ENCODE measurements around the gene C19orf33.

DNA sequence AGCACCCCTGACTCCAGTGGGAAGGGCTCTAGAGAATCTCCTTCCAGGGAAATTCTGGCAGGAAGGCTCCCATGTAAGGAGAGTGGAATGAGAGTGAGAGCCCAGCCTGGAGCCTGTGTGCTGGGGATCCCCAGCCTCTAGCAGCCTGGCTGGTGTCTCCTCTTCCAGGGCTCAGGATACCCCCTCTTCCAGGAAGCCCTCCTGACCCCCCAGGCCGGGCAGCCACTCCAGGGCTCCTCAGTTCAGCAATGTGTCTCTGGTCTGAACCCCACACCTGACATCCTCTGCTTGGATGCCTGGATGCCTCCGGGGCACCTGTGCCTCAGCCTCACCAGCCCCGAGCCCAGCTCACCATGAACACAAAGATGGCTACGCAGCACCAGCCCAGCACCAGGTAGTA lies 3.0 kb downstream of the C19orf33 start:
- TF ChIP-seq POLR2A (IDR thresholded peaks at IDR 0.05): no peak
- TF ChIP-seq, protein P1, sequence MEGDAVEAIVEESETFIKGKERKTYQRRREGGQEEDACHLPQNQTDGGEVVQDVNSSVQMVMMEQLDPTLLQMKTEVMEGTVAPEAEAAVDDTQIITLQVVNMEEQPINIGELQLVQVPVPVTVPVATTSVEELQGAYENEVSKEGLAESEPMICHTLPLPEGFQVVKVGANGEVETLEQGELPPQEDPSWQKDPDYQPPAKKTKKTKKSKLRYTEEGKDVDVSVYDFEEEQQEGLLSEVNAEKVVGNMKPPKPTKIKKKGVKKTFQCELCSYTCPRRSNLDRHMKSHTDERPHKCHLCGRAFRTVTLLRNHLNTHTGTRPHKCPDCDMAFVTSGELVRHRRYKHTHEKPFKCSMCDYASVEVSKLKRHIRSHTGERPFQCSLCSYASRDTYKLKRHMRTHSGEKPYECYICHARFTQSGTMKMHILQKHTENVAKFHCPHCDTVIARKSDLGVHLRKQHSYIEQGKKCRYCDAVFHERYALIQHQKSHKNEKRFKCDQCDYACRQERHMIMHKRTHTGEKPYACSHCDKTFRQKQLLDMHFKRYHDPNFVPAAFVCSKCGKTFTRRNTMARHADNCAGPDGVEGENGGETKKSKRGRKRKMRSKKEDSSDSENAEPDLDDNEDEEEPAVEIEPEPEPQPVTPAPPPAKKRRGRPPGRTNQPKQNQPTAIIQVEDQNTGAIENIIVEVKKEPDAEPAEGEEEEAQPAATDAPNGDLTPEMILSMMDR (IDR thresholded peaks at IDR 0.05 in 8 of 11, conservative IDR thresholded peaks at IDR 0.05 in 3 of 11): no peak
- no peak for TF ChIP-seq POLR2AphosphoS5 (IDR thresholded peaks at IDR 0.05)

Measured in spleen (tissue), 7 donors.